HAP-1 (cell line): ENCODE measurements around the gene DUSP18.
A peak's percentile ranks its signal among the peaks of the same experiment; 100 is the strongest.
"Not testable (repeated sequence)": the region's sequence is repeated elsewhere in the genome, so short reads cannot be mapped to it uniquely, and the experiment has no call there.

Source experiments
- DNase-seq, 2 experiments: peaks; one replicate each; pipeline ENCODE4 v3.0.0-alpha.2; 2016 to 2020; ENCODE audit warnings: low spot score in 2 of 2
- H3K27me3 ChIP-seq: fragments of 250-450 bp; sonication (Bioruptor Pico); 2 replicates; pipeline ENCODE4 v1.5.1; 2020; ENCODE audit warnings: low read depth, mild to moderate bottlenecking, moderate library complexity
- H3K36me3 ChIP-seq: fragments of 250-450 bp; sonication (Bioruptor Pico); replicated peaks from 2 replicates; pipeline ENCODE4 v1.5.1; 2020; ENCODE audit warnings: mild to moderate bottlenecking
- H3K4me1 ChIP-seq: fragments of 250-450 bp; sonication (Bioruptor Pico); 2 replicates; pipeline ENCODE4 v1.5.1; 2020; ENCODE audit warnings: mild to moderate bottlenecking
- H3K4me3 ChIP-seq: fragments of 250-450 bp; sonication (Bioruptor Pico); 2 replicates; pipeline ENCODE4 v1.5.1; 2020; ENCODE audit warnings: mild to moderate bottlenecking, moderate library complexity
- H3K9me3 ChIP-seq: fragments of 250-450 bp; sonication (Bioruptor Pico); 2 replicates; pipeline ENCODE4 v1.5.1; 2020; ENCODE audit warnings: mild to moderate bottlenecking, moderate library complexity
- in situ Hi-C: fragments of 300-500 bp; cut with MboI; formaldehyde crosslinking; loops from 3 replicates; pipeline ENCODE4 v1.14.3; 2020; ENCODE audit warnings: low sequenced_read_pairs, inconsistent platforms, mixed read lengths

DUSP18 gene

GRCh38 chr22:30643055-30643875, 24.4 kb downstream of the DUSP18 start:
- in situ Hi-C loops, result no loop called here

GRCh38 chr22:30640839-30641430, 26.7 kb downstream of the DUSP18 start:
- Histone ChIP-seq H3K27me3 (no peaks in the 10 kb centered on the region), H3K36me3 (no peaks in the 10 kb centered on the region; the same call in 1 of the 2 replicates), H3K9me3 (no peaks in the 10 kb centered on the region), H3K4me1 (peaks cover 18% of the 10 kb centered on the region), H3K4me3 (no peak overlapping the region)
- DNase-seq, result no peak
- in situ Hi-C loops, result no loop called here

More at GRCh38 chr22:30643055-30643875, 24.4 kb downstream of the DUSP18 start:
- no peak overlapping the region for H3K4me3 ChIP-seq
- H3K4me1 ChIP-seq, result peaks cover 7% of the 10 kb centered on the region
- no peaks in the 10 kb centered on the region for H3K36me3 ChIP-seq
- no peaks in the 10 kb centered on the region for H3K9me3 ChIP-seq
- DNase-seq, result no peak
- H3K27me3 ChIP-seq, result no peaks in the 10 kb centered on the region

- H3K27me3 ChIP-seq, result no peaks in the 10 kb centered on the region
- H3K36me3 ChIP-seq, result no peaks in the 10 kb centered on the region; the same call in 1 of the 2 replicates
- peaks cover 18% of the 10 kb centered on the region for H3K4me1 ChIP-seq
- no peaks in the 10 kb centered on the region for H3K9me3 ChIP-seq
- no peak for DNase-seq
- H3K4me3 ChIP-seq, result no peak overlapping the region
- in situ Hi-C loops, result no loop called here
Observed at GRCh38 chr22:30640361-30640760, 27.3 kb downstream of the DUSP18 start.

DNA sequence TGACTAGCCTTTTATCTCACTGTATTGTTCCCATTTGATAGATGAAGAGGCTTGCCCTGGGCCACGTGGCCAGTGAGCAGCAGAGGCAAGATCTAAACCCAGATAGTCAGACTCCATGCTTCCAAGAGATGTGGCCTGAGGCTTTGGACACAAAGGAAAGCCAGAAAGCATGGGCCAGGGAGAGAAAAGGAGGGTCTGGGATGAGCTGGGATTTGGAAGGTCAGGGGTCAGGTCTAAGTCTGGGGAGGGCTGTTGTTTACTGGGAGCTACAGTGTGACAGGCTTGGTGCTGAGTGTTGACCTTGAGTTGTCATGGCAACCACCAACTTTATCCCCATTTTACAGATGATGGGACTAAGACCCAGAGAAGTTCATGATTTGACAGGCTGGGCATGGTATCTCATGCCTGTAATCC, 30.0 kb downstream of the DUSP18 start:
- in situ Hi-C loops, result no loop called here

DNA sequence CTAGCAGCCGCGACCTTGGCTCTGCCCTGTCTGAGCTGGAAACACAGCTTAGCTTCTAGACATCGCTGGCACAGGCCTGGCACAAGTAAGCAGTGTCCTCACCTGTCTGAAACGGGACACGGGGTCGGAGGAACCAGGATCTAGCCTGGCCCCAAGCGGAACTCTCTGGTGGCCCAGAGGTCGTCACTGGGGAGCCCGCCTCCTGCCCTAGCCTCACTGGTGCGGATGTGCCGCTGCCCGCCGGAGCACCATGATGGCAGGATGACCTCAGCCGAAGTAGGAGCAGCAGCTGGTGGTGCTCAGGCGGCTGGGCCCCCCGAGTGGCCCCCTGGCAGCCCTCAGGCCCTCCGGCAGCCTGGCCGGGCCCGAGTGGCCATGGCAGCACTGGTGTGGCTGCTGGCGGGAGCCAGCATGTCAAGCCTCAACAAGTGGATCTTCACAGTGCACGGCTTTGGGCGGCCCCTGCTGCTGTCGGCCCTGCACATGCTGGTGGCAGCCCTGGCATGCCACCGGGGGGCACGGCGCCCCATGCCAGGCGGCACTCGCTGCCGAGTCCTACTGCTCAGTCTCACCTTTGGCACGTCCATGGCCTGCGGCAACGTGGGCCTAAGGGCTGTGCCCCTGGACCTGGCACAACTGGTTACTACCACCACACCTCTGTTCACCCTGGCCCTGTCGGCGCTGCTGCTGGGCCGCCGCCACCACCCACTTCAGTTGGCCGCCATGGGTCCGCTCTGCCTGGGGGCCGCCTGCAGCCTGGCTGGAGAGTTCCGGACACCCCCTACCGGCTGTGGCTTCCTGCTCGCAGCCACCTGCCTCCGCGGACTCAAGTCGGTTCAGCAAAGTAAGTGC, 31.2 kb downstream of the DUSP18 start:
- Histone ChIP-seq H3K4me3 (peak overlapping the region; percentile 52), H3K9me3 (no peaks in the 10 kb centered on the region), H3K27me3 (no peaks in the 10 kb centered on the region), H3K36me3 (no peaks in the 10 kb centered on the region; the same call in 1 of the 2 replicates), H3K4me1 (peaks cover 25% of the 10 kb centered on the region)
- peak; percentile 38 to 73 for DNase-seq
- in situ Hi-C loops, result no loop called here

More for the DNA sequence above, 30.0 kb downstream of the DUSP18 start:
- DNase-seq, result peak; percentile 47 to 56
- H3K4me3 ChIP-seq, result peak overlapping the region; percentile 52
- H3K9me3 ChIP-seq, result no peaks in the 10 kb centered on the region
- no peaks in the 10 kb centered on the region for H3K27me3 ChIP-seq
- H3K4me1 ChIP-seq, result peaks cover 25% of the 10 kb centered on the region
- H3K36me3 ChIP-seq, result no peaks in the 10 kb centered on the region; the same call in 1 of the 2 replicates

GRCh38 chr22:30635273-30636225, 32.1 kb downstream of the DUSP18 start, which contains the start of gene SLC35E4:
Gene SLC35E4 (plus strand): TSS chr22:30635781. CDS start chr22:30636451, 670 bp downstream.
- H3K36me3 ChIP-seq, result no peaks in the 10 kb centered on the region; the same call in 1 of the 2 replicates
- peak within 1 kb of the TSS; percentile 52 for H3K4me3 ChIP-seq
- peaks cover 25% of the 10 kb centered on the region for H3K4me1 ChIP-seq
- no peaks in the 10 kb centered on the region for H3K9me3 ChIP-seq
- in situ Hi-C loops, result no loop called here
- no peaks in the 10 kb centered on the region for H3K27me3 ChIP-seq
- peak; percentile 86 to 97 for DNase-seq

DNA sequence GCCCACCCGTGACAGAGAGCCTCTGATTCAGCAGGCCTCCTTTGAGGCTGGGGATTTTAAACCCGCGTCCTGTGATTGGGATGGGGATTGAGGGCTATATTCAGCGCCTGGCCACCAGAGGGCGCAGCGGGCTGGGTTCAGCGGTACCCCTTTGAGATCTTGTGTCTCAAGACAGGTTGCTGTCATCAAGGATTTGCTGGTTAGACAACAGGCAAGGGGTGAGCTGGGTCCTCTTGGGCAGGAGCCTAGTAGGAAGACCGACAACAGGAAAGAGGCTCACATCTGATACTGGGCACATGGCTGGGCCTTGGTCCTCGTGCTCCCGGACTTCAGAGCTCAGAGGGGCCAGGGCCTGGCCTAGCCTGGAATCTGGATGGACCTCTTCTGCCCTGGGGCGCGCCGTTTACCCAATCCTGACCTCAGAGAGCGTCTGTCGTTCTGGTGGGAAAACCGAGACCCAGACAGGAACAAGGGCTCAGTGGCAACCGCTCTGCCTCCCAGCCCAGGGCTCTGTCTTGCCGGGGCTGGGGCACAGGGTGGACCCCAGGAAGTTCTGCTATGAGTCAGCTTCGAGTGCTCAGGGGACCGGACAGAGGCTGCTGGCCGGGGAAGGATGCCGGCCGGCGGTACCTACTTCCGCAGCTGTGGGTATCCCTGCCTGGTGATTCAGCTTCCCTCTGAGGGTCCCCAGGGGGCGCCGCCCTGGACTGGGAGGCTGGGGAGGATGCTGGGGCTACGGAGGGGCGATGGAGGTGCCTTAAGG, 33.0 kb downstream of the DUSP18 start:
- Histone ChIP-seq H3K4me1 (peaks cover 25% of the 10 kb centered on the region), H3K27me3 (no peaks in the 10 kb centered on the region), H3K4me3 (peak overlapping the region; percentile 52), H3K36me3 (no peaks in the 10 kb centered on the region; the same call in 1 of the 2 replicates), H3K9me3 (no peaks in the 10 kb centered on the region)
- in situ Hi-C loops, result no loop called here
- peak; percentile 81 to 91 for DNase-seq

GRCh38 chr22:30631469-30631868, 36.2 kb downstream of the DUSP18 start:
- H3K36me3 ChIP-seq, in situ Hi-C loops, H3K4me3 ChIP-seq, H3K27me3 ChIP-seq, H3K9me3 ChIP-seq, DNase-seq: not testable (repeated sequence)
- H3K4me1 ChIP-seq, result peaks cover 11% of the 10 kb centered on the region

DNA sequence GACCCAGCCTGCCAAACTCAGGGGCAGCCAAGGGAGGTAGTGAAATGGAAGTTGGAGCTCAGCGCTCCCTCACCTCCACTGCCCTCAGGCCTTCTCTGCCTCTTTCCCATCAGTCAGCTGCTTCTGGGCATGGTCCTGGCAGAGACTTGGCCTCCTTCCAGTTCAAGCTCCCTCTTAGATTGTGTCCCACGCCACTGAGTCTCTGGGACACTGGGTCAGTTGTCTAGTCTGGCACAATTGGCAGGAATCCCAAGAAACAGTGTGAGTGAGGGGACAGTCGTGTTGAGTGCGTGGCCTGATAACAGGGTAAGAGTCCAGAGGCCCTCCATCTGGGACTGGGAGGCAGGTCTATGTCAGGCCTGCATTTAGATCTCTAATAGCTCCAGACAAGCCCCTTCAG, 39.2 kb downstream of the DUSP18 start:
- in situ Hi-C loops, result no loop called here
- Histone ChIP-seq H3K27me3 (no peaks in the 10 kb centered on the region), H3K4me1 (no peaks in the 10 kb centered on the region), H3K36me3 (no peaks in the 10 kb centered on the region), H3K9me3 (no peaks in the 10 kb centered on the region), H3K4me3 (no peak overlapping the region)
- no peak for DNase-seq

- H3K36me3 ChIP-seq, result no peaks in the 10 kb centered on the region
- no peak overlapping the region for H3K4me3 ChIP-seq
- no peaks in the 10 kb centered on the region for H3K4me1 ChIP-seq
- in situ Hi-C loops, result no loop called here
- H3K27me3 ChIP-seq, result no peaks in the 10 kb centered on the region
- no peak for DNase-seq
- no peaks in the 10 kb centered on the region for H3K9me3 ChIP-seq
Observed at GRCh38 chr22:30627471-30627870, 40.2 kb downstream of the DUSP18 start.

DNA sequence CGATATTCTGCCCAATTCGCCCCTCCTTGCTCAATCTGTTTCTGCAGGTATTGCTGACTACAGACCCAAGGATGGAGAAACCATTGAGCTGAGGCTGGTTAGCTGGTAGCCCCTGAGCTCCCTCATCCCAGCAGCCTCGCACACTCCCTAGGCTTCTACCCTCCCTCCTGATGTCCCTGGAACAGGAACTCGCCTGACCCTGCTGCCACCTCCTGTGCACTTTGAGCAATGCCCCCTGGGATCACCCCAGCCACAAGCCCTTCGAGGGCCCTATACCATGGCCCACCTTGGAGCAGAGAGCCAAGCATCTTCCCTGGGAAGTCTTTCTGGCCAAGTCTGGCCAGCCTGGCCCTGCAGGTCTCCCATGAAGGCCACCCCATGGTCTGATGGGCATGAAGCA, 41.3 kb downstream of the DUSP18 start:
- in situ Hi-C loops, result no loop called here
- Histone ChIP-seq H3K9me3 (no peaks in the 10 kb centered on the region), H3K4me3 (no peak overlapping the region), H3K27me3 (no peaks in the 10 kb centered on the region), H3K4me1 (no peaks in the 10 kb centered on the region), H3K36me3 (no peaks in the 10 kb centered on the region)
- no peak for DNase-seq

GRCh38 chr22:30619909-30620308, 47.8 kb downstream of the DUSP18 start:
- H3K4me3 ChIP-seq, H3K9me3 ChIP-seq, H3K4me1 ChIP-seq, in situ Hi-C loops, H3K27me3 ChIP-seq, DNase-seq, H3K36me3 ChIP-seq: not testable (repeated sequence)
